ENCODE data around the gene TRAF4. TPM values are rescaled to one million over a fixed set of nuclear protein-coding genes. Genes with fewer than 3 reads are reported as not detected.
"Not testable (repeated sequence)": the region's sequence is repeated elsewhere in the genome, so short reads cannot be mapped to it uniquely, and the experiment has no call there.

Gene TRAF4
- total and polyA plus RNA-seq, 10 of the 15 experiments (the other 5 are each of a cell fraction or from before 2014, with no cell fraction given) = 3.7 to 197 (median 66.4) TPM

DNA sequence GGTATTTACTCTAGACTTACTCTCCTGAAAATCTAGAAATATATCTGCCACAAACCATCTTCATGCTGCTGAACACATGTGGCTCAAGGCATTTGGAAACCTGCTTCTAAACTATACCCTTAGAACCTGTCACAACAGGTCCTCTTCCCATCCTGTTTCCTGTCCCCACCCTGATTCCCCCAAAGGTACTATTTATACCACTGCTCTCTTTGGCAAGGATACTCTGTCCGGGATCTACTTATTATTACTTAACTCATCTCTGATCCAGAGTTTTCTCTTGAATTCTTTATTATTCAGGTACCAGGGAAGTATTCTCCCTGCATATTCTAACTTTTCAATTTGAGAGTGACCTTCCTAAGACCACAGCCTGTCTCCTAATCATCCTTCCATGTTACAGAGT, 33.4 kb downstream of the TRAF4 start (continued):
- TF ChIP-seq, protein P1, sequence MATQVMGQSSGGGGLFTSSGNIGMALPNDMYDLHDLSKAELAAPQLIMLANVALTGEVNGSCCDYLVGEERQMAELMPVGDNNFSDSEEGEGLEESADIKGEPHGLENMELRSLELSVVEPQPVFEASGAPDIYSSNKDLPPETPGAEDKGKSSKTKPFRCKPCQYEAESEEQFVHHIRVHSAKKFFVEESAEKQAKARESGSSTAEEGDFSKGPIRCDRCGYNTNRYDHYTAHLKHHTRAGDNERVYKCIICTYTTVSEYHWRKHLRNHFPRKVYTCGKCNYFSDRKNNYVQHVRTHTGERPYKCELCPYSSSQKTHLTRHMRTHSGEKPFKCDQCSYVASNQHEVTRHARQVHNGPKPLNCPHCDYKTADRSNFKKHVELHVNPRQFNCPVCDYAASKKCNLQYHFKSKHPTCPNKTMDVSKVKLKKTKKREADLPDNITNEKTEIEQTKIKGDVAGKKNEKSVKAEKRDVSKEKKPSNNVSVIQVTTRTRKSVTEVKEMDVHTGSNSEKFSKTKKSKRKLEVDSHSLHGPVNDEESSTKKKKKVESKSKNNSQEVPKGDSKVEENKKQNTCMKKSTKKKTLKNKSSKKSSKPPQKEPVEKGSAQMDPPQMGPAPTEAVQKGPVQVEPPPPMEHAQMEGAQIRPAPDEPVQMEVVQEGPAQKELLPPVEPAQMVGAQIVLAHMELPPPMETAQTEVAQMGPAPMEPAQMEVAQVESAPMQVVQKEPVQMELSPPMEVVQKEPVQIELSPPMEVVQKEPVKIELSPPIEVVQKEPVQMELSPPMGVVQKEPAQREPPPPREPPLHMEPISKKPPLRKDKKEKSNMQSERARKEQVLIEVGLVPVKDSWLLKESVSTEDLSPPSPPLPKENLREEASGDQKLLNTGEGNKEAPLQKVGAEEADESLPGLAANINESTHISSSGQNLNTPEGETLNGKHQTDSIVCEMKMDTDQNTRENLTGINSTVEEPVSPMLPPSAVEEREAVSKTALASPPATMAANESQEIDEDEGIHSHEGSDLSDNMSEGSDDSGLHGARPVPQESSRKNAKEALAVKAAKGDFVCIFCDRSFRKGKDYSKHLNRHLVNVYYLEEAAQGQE (IDR thresholded peaks at IDR 0.05; ENCODE audit: low read depth, low read length) = no peak
- TF ChIP-seq, protein P2, sequence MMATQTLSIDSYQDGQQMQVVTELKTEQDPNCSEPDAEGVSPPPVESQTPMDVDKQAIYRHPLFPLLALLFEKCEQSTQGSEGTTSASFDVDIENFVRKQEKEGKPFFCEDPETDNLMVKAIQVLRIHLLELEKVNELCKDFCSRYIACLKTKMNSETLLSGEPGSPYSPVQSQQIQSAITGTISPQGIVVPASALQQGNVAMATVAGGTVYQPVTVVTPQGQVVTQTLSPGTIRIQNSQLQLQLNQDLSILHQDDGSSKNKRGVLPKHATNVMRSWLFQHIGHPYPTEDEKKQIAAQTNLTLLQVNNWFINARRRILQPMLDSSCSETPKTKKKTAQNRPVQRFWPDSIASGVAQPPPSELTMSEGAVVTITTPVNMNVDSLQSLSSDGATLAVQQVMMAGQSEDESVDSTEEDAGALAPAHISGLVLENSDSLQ (IDR thresholded peaks at IDR 0.05) = no peak
- TF ChIP-seq SIN3A (IDR thresholded peaks at IDR 0.05; ENCODE audit: low read depth, low read length) (no peak), MEF2B (IDR thresholded peaks at IDR 0.05; ENCODE audit: partially characterized antibody, poor library complexity, severe bottlenecking) (no peak), MYC (IDR thresholded peaks at IDR 0.05; ENCODE audit: insufficient read depth, insufficient read length, insufficient replicate concordance, low read length, severe bottlenecking) (no peak), EGR1 (IDR thresholded peaks at IDR 0.05; ENCODE audit: borderline replicate concordance in 1 of 2, low read depth in 2 of 2, low read length in 2 of 2) (no peak), MYB (IDR thresholded peaks at IDR 0.05; ENCODE audit: borderline replicate concordance, low read depth, low read length) (no peak), HDGF (IDR thresholded peaks at IDR 0.05) (no peak)

- SMC1A ChIA-PET (ENCODE audit: uncharacterized antibody, unreplicated experiment); H3K36me3 ChIP-seq (ENCODE audit: control insufficient read depth in 2 of 2, insufficient read depth in 2 of 2, low read length in 1 of 2); H3K27me3 ChIP-seq (replicated peaks in 1 of 2; ENCODE audit: control insufficient read depth in 2 of 2, insufficient read depth in 2 of 2, low read length in 1 of 2); in situ Hi-C loops (cut with MboI); H4K20me1 ChIP-seq (ENCODE audit: control insufficient read depth, insufficient read depth); H3K27ac ChIP-seq (ENCODE audit: control insufficient read depth, insufficient read depth); H2AFZ ChIP-seq (ENCODE audit: control insufficient read depth, low read depth, low read length); H3K4me3 ChIP-seq; H3K4me1 ChIP-seq (ENCODE audit: control insufficient read depth, insufficient read depth, low read length); H3K4me2 ChIP-seq (ENCODE audit: control insufficient read depth, insufficient read depth); H3K9ac ChIP-seq (ENCODE audit: control insufficient read depth, insufficient read depth, low read length); FAIRE-seq; RAD21 ChIA-PET (ENCODE audit: unreplicated experiment); intact Hi-C loops (cut with micrococcal nuclease; ENCODE audit: unreplicated experiment); DNase-seq (ENCODE audit: low read depth, low spot score); ATAC-seq; BruUV-seq (replicated peaks); H3K79me2 ChIP-seq (ENCODE audit: control insufficient read depth, insufficient read depth, low read length); POLR2A ChIA-PET; H3K9me3 ChIP-seq (replicated peaks; ENCODE audit: control insufficient read depth, insufficient read depth, low read length): not testable (repeated sequence)
- over 99% methylated on average over 13 of the region's 13 CpGs for WGBS (ENCODE audit: insufficient coverage, insufficient replicate concordance, low lambda C conversion rate, missing lambda C conversion rate)
- CTCF ChIA-PET = interaction anchor here (0.6 kb wide), 1 partner anchor 182 kb away, joined by 3 read pairs; no protein-coding TSS in a partner anchor
Measured at GRCh38 chr17:28779601-28780000, 35.8 kb downstream of the TRAF4 start.
